T-helper 9 cell (primary cell): ENCODE results near the gene MYOD1.

Source experiments
- DNase-seq: peaks from one replicate; pipeline ENCODE4 v3.0.0-alpha.2; 2020

MYOD1 gene

GRCh38 chr11:17735818-17736578 lies 16.6 kb downstream of the MYOD1 start:
- DNase-seq, result no peak

- no peak for DNase-seq
Measured at GRCh38 chr11:17736579-17736893, 17.2 kb downstream of the MYOD1 start.

GRCh38 chr11:17736930-17737817 lies 17.8 kb downstream of the MYOD1 start:
- no peak for DNase-seq

GRCh38 chr11:17738151-17738973 lies 19.0 kb downstream of the MYOD1 start:
- no peak for DNase-seq

GRCh38 chr11:17739945-17740338 lies 20.6 kb downstream of the MYOD1 start:
- no peak for DNase-seq

- no peak for DNase-seq
Measured at GRCh38 chr11:17740649-17741235, 21.4 kb downstream of the MYOD1 start.

GRCh38 chr11:17741487-17741886 lies 22.1 kb downstream of the MYOD1 start:
- no peak for DNase-seq

GRCh38 chr11:17742019-17742418 lies 22.6 kb downstream of the MYOD1 start:
- no peak for DNase-seq

GRCh38 chr11:17743026-17743807 lies 23.8 kb downstream of the MYOD1 start:
- no peak for DNase-seq

GRCh38 chr11:17743808-17744119 lies 24.4 kb downstream of the MYOD1 start:
- DNase-seq, result no peak

- no peak for DNase-seq
Measured at GRCh38 chr11:17744151-17744940, 25.0 kb downstream of the MYOD1 start.

- no peak for DNase-seq
Measured at GRCh38 chr11:17745023-17745772, 25.8 kb downstream of the MYOD1 start.

- DNase-seq, result no peak
Measured at GRCh38 chr11:17746096-17746495, 26.7 kb downstream of the MYOD1 start.

- no peak for DNase-seq
Measured at GRCh38 chr11:17747131-17747955, 28.0 kb downstream of the MYOD1 start.

GRCh38 chr11:17748044-17748443 lies 28.7 kb downstream of the MYOD1 start:
- DNase-seq, result no peak

GRCh38 chr11:17748761-17749721 lies 29.7 kb downstream of the MYOD1 start:
- no peak for DNase-seq

GRCh38 chr11:17750013-17750800 lies 30.8 kb downstream of the MYOD1 start:
- no peak for DNase-seq

GRCh38 chr11:17750801-17751165 lies 31.4 kb downstream of the MYOD1 start:
- no peak for DNase-seq
